Measurements from ENCODE around the gene UNCX.
A peak's percentile ranks its signal among the peaks of the same experiment; 100 is the strongest.

Gene UNCX

GRCh38 chr7:1233333-1234048, 819 bp downstream of the UNCX start:
- DNase-seq = no peak

GRCh38 chr7:1234049-1234880, 1.6 kb downstream of the UNCX start:
- no peak for DNase-seq

DNA sequence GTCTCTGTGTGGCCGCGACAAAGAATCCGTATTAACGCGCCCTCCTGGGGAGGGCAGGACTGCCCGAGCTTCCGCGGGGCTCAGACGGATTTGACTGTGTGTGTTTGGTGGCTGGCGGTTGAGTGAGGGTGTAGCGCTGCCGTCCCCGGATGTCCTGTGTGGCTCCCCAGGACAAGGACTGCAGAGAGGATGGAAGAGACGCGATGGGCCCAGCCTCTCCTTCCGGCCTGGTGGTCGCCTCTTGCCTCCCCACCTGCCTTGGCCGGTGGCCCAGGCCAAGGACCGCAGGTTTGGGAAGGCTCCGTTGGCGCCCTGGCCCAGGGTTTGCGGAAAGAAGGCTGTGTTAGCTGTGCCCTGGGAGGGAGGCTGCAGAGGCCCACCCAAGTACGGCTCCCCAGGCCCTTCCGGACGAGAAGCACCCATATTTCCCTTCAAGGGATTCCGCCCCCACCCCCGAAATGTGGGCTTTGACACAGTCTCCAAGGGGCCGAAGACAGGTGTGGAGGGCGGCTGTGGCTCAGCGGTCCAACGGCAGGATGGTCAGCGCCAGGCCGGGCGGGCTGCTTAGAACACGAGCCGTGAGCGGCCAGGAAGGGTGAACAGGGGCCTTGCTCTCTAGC, 2.3 kb downstream of the UNCX start:
- DNase-seq = peak in 1 of 5 experiments; percentile 47

DNA sequence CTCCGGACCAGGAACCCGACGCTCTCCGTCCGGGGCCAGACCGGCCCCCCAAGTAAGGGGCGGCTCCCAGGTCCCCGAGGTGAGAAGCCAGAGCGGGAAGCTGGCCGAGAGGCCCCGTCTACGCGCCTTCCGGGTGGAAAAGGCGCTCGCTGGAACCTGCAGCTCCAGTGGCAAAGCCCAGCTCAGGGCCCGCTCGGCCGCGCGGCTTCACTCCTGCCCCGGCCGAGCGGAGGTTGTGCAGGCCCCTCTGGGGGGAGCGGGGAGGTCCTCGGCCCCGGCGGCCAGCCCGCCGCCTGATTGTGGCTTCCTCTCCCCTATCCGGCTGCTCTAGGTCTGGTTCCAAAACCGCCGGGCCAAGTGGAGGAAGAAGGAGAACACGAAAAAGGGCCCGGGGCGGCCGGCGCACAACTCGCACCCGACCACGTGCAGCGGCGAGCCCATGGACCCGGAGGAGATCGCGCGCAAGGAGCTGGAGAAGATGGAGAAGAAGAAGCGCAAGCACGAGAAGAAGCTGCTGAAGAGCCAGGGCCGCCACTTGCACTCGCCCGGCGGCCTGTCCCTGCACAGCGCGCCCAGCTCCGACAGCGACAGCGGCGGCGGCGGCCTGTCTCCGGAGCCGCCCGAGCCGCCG, 2.9 kb downstream of the UNCX start:
- peak in 1 of 5 experiments; percentile 36 for DNase-seq

GRCh38 chr7:1236132-1236661, 3.5 kb downstream of the UNCX start:
- DNase-seq = no peak

GRCh38 chr7:1236831-1237701, 4.4 kb downstream of the UNCX start:
- no peak for DNase-seq

- DNase-seq = no peak
Observed at GRCh38 chr7:1237704-1238255, 5.1 kb downstream of the UNCX start.

DNA sequence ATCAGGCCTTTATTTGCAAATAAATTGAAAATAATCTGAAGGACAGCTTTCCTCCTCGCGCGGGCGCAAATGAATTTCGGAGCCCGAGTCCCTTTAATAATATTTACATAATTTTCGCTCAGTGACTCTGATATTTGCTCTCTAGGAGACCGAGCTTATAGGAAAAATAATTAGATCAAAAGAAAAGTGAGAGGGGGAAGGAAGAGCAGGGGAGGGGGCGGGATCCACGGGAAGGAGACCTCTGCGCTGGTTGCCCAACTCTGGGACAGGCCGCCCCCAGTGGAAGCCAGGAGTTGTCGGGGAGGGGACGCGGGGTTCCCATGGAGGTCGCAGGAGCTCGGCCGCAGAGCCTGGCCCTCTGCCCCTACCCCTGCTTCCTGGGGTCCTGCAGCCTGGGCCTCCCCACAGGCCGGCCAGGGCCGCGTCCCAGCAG, 5.8 kb downstream of the UNCX start:
- DNase-seq = no peak

DNA sequence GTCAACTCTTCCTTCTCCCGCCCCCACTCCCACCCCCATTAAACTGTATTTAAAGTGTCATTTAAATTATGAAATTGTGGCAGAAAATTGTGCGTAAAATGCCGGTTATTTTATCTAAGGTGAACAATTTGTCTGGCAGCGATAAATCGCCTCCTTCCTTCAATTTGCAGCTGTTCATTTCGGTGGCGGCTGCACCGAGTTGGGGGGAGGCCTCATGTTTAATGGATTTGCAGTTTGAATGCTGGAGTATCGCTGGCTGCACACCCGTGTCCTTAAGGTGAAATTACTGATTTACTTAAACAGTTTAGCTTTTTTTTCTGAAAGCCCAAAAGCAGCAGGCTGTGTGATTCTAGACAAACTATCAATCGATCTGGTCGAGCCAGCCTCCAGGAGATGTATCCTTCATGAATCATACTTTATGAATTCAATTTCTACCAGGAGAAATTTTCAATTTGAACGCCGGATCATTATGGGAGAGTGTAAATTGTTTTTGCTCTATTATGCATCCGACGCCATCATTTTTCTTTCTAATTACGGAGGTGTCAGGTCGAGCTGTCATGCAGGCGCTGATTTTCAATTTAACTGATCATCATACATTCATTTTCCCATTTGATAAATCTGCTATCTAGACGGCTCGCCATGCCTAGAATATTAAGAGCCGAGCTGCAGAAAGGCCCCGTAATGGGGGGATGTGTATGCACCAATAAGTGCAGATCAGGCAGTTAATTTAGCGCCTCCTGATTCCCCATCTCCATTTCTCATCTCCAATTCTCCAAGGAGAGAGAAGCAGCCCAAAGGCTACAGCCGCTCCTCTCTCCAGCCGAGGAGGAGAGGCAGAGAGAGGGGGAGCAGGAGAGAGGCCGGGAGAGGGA, 6.5 kb downstream of the UNCX start:
- DNase-seq = no peak

DNA sequence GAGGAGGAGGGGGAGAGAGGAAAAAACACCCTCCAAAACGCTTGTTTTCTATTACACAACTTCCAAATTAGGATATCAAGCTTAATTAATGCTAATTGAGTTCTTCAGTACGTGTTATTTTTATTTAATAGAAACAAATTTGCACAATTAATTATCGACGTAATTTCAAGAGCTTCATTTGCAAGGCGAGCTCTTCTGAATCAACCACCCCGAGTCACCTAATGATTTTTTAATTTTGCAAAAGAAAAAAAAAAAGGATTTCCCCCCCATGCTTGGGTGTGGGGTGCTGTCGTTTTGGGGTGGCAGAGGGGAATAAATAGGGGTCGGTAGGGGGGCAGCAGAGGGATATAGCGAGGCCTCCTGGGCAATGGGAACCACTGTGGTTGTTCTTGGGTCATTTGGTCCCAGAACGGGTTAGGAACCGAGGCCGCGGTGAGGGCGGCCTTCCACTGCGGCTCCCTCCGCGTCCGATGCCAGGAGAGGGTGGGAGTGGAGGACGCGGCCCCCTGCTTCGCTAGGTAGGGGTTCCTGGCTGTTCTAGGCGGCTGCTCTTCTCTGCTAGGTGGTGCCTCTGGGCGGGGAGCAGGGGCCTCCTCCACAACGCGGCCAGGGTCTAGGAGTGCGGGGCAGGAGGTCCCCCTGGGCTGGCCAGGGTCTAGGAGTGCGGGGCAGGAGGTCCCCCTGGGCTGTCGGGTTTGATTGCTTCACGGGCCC, 7.3 kb downstream of the UNCX start:
- DNase-seq = no peak

DNA sequence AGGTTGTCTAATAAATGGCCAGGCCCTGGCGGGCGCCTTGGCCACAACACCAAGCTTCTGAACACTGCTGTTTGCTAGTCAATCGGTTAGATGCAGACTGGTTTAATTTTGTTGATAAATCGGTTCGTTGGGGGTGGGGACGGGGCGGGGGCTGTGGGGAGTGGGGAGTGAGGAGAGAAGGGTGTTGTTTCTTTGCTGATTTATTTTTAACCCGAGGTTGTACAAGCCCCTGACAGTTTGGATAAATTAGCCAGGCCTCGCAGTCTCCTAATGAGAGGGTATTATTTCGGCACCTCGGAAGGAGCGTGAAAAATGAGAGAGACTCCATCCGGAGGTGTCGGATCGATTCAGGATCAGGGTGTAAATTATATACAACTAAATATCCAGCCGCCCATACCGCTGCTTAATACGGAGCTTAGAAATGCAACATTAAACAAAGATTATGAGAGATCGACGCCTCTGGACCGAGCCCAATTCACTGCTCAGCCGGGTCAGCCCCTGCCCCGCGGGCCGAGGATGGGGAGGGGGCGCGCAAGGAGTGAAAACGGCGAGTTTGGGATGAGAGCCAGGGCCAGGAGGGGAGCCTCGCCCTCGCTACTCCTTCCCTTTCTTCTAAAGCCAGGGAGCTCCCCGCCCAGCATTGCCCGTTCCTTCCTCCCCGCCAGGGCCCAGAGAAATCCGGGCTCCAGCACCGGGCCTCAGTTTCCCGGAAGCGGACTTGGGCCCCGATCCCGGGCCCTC, 8.0 kb downstream of the UNCX start:
- no peak for DNase-seq

- DNase-seq = no peak
Observed at GRCh38 chr7:1241258-1241602, 8.6 kb downstream of the UNCX start.

GRCh38 chr7:1241603-1242255, 9.1 kb downstream of the UNCX start:
- DNase-seq = no peak

DNA sequence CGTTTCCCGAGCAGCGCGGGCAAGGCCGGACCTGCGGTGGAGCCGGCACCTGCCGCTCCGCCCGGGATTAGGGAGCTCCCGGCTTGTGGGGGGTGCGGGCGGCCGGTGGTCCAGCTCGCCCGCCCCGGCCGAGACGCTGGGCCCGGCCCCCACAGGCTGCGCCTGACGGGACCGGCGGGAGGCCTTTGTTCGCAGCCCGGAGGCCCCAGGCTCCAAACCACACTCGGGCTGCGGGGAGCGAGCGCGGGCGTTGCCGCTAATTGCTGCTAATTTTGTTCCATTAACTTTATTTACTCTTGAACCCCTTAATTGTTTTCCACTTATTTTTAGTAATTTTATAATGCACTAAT, 9.6 kb downstream of the UNCX start:
- no peak for DNase-seq

- DNase-seq = no peak
Observed at GRCh38 chr7:1242606-1243289, 10.1 kb downstream of the UNCX start.

DNA sequence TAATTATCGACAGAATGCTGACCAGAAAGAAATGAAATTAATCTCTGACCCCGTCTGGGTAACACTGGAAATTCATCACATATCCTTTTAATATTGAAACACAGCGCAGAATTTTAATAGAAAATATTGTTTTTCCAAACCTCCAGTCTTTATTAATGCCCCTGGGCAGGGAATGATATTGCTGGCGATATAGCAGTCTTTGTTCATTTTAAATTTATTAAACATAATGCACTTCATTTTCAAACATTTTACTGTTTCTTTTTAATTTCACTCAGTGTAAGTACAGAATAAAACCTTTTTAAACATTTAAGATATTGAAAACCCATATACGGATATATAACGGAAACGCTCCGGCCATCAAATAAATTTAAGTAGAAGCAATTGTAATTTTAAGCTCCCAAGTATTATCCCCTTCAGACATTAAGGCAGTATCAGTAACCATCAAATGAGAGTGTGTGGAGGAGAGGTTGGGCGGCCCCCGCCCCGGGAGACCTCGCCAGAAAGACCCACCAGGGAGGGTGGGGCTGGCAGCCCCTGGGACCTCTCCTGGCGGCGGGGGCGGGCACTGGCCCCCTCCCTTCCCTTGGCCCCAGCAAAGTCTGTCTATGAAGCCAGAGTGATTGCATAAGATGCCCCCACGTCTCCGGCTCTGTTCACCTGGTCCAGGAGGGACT, 10.8 kb downstream of the UNCX start:
- DNase-seq = no peak

- DNase-seq = no peak
Observed at GRCh38 chr7:1243964-1244416, 11.3 kb downstream of the UNCX start.

Data from T-helper 2 cell (primary cell).